Measurements from ENCODE around the gene ACOT11.
"Not testable (repeated sequence)": the region's sequence is repeated elsewhere in the genome, so short reads cannot be mapped to it uniquely, and the experiment has no call there.

ACOT11 gene

GRCh38 chr1:54636461-54637446, 88.7 kb downstream of the ACOT11 start:
- CTCF ChIA-PET; H3K27ac ChIP-seq (ENCODE audit: extremely low read depth, low read depth, low read length); H3K36me3 ChIP-seq (ENCODE audit: control insufficient read depth in 2 of 2, insufficient read depth in 1 of 2, low read length in 2 of 2); H3K4me1 ChIP-seq (ENCODE audit: control insufficient read depth, insufficient read depth, low read length); H3K9me3 ChIP-seq (ENCODE audit: control insufficient read depth, insufficient read depth, low read depth, low read length); H3K4me3 ChIP-seq (ENCODE audit: low read depth, low read length); POLR2A ChIA-PET: not testable (repeated sequence)

GRCh38 chr1:54640361-54640760, 92.3 kb downstream of the ACOT11 start:
- ChIA-PET CTCF (no interaction called here), POLR2A (no interaction called here)

GRCh38 chr1:54640863-54641836, 93.1 kb downstream of the ACOT11 start, which contains the start of gene MROH7:
Gene MROH7, plus strand, starts transcription at chr1:54641786. Its CDS starts 11,141 bp downstream, at chr1:54652927.
- no peaks in the 10 kb centered on the region for H3K9me3 ChIP-seq (ENCODE audit: control insufficient read depth, insufficient read depth, low read depth, low read length)
- no peaks in the 10 kb centered on the region for H3K36me3 ChIP-seq (ENCODE audit: control insufficient read depth in 2 of 2, insufficient read depth in 1 of 2, low read length in 2 of 2)
- no peak within 1 kb of the TSS for H3K27ac ChIP-seq (ENCODE audit: extremely low read depth, low read depth, low read length)
- H3K4me1 ChIP-seq (ENCODE audit: control insufficient read depth, insufficient read depth, low read length) = no peaks in the 10 kb centered on the region
- CTCF ChIA-PET = no interaction called here
- TF ChIP-seq, protein P1, sequence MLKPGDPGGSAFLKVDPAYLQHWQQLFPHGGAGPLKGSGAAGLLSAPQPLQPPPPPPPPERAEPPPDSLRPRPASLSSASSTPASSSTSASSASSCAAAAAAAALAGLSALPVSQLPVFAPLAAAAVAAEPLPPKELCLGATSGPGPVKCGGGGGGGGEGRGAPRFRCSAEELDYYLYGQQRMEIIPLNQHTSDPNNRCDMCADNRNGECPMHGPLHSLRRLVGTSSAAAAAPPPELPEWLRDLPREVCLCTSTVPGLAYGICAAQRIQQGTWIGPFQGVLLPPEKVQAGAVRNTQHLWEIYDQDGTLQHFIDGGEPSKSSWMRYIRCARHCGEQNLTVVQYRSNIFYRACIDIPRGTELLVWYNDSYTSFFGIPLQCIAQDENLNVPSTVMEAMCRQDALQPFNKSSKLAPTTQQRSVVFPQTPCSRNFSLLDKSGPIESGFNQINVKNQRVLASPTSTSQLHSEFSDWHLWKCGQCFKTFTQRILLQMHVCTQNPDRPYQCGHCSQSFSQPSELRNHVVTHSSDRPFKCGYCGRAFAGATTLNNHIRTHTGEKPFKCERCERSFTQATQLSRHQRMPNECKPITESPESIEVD (tag by site-specific recombination; IDR thresholded peaks at IDR 0.05) = no peak
- no peak for TF ChIP-seq YY2 (tag by site-specific recombination; IDR thresholded peaks at IDR 0.05)
- TF ChIP-seq ZFP37 (tag by site-specific recombination; IDR thresholded peaks at IDR 0.05) = no peak
- no peak for TF ChIP-seq ZNF2 (tag by site-specific recombination; IDR thresholded peaks at IDR 0.05)
- TF ChIP-seq TRIM28 (IDR thresholded peaks at IDR 0.05; ENCODE audit: borderline replicate concordance, low read length) = no peak
- H3K4me3 ChIP-seq (ENCODE audit: low read depth, low read length) = no peak within 1 kb of the TSS
- POLR2A ChIA-PET = no interaction called here

More at GRCh38 chr1:54640361-54640760, 92.3 kb downstream of the ACOT11 start:
- 0 out of 2 replicates have a peak, but pooled peaks have one; percentile 42 for TF ChIP-seq ZNF121 (tag by site-specific recombination; IDR thresholded peaks at IDR 0.05)
- no peak for TF ChIP-seq ZNF621 (tag by site-specific recombination; IDR thresholded peaks at IDR 0.05)
- Histone ChIP-seq H3K36me3 (ENCODE audit: control insufficient read depth in 2 of 2, insufficient read depth in 1 of 2, low read length in 2 of 2) (no peaks in the 10 kb centered on the region), H3K27ac (ENCODE audit: extremely low read depth, low read depth, low read length) (no peak overlapping the region), H3K9me3 (ENCODE audit: control insufficient read depth, insufficient read depth, low read depth, low read length) (no peaks in the 10 kb centered on the region), H3K4me3 (ENCODE audit: low read depth, low read length) (no peak overlapping the region), H3K4me1 (ENCODE audit: control insufficient read depth, insufficient read depth, low read length) (no peaks in the 10 kb centered on the region)

GRCh38 chr1:54643736-54644135, 95.7 kb downstream of the ACOT11 start:
- Histone ChIP-seq H3K4me1 (ENCODE audit: control insufficient read depth, insufficient read depth, low read length) (no peaks in the 10 kb centered on the region), H3K4me3 (ENCODE audit: low read depth, low read length) (no peak overlapping the region), H3K9me3 (ENCODE audit: control insufficient read depth, insufficient read depth, low read depth, low read length) (no peaks in the 10 kb centered on the region), H3K36me3 (ENCODE audit: control insufficient read depth in 2 of 2, insufficient read depth in 1 of 2, low read length in 2 of 2) (no peaks in the 10 kb centered on the region), H3K27ac (ENCODE audit: extremely low read depth, low read depth, low read length) (no peak overlapping the region)
- ChIA-PET POLR2A (no interaction called here), CTCF (no interaction called here)
- TF ChIP-seq ZNF280D (tag by site-specific recombination; IDR thresholded peaks at IDR 0.05) = 0 out of 2 replicates have a peak, but pooled peaks have one; percentile 37
- no peak for TF ChIP-seq ZNF792 (tag by site-specific recombination; IDR thresholded peaks at IDR 0.05)
- peak; percentile 94 for TF ChIP-seq SETDB1 (IDR thresholded peaks at IDR 0.05; ENCODE audit: insufficient read length, low read length)
- no peak for TF ChIP-seq ZNF239 (tag by site-specific recombination; IDR thresholded peaks at IDR 0.05)
- no peak for TF ChIP-seq ZFP3 (tag by site-specific recombination; IDR thresholded peaks at IDR 0.05; ENCODE audit: low read depth)
- TF ChIP-seq ZNF335 (tag by site-specific recombination; conservative IDR thresholded peaks at IDR 0.05) = no peak
- peak; percentile 72 for TF ChIP-seq ZNF558 (tag by site-specific recombination; IDR thresholded peaks at IDR 0.05)
- no peak for TF ChIP-seq ZNF501 (tag by site-specific recombination; IDR thresholded peaks at IDR 0.05)
- TF ChIP-seq MYNN (tag by site-specific recombination; IDR thresholded peaks at IDR 0.05; ENCODE audit: borderline replicate concordance) = no peak
- TF ChIP-seq ZNF626 (tag by site-specific recombination; IDR thresholded peaks at IDR 0.05) = 0 out of 2 replicates have a peak, but pooled peaks have one; percentile 68
- no peak for TF ChIP-seq ZSCAN16 (tag by site-specific recombination; IDR thresholded peaks at IDR 0.05)
- TF ChIP-seq ZNF174 (tag by site-specific recombination; IDR thresholded peaks at IDR 0.05) = no peak
- TF ChIP-seq ZNF510 (tag by site-specific recombination; IDR thresholded peaks at IDR 0.05; ENCODE audit: insufficient replicate concordance) = peak; percentile 12
- TF ChIP-seq ZNF16 (tag by site-specific recombination; IDR thresholded peaks at IDR 0.05; ENCODE audit: low read depth) = no peak
